Ureter (tissue), 1 donor: Measurements from ENCODE around the gene SH2D1A. TPM values are rescaled to one million over a fixed set of nuclear protein-coding genes. Genes with fewer than 3 reads are reported as not detected.

Source experiments
- DNase-seq: peaks from one replicate; pipeline ENCODE4 v3.0.0-alpha.2; 2020; ENCODE audit warnings: low spot score
- total RNA-seq: library from RNA; stranded (reverse); gene quantifications from one replicate; pipeline ENCODE4 v1.2.4, GENCODE V29; 2023
- donor health status: DM: yes; HTN: yes; CAD: no.

SH2D1A gene
- total RNA-seq, 1 donor from 2014 or later, result not detected

- DNase-seq, result no peak
Measured at GRCh38 chrX:124421898-124422655, 75.7 kb downstream of the SH2D1A start.

Other genes starting within 250 kb of the SH2D1A start
- gene TEX13D, start 13.9 kb upstream of the SH2D1A start, total RNA-seq, result not detected